ENCODE measurements around the gene RTEL1. TPM values are rescaled to one million over a fixed set of nuclear protein-coding genes. Genes with fewer than 3 reads are reported as not detected.

RTEL1 gene
- total RNA-seq, 1 experiment from 2014 or later = 6.4 TPM

- H4K20me1 ChIP-seq (ENCODE audit: insufficient read depth, low read depth, low read length) = peaks cover 20% of the 10 kb centered on the region
- peak overlapping the region; percentile 5 for H3K4me2 ChIP-seq (ENCODE audit: low read depth, low read length, poor library complexity, severe bottlenecking)
- H3K9me3 ChIP-seq (ENCODE audit: low read length) = no peaks in the 10 kb centered on the region
- no peaks in the 10 kb centered on the region for H3K9me2 ChIP-seq (replicated peaks; ENCODE audit: insufficient read depth, low read length)
- H3K27me3 ChIP-seq (ENCODE audit: low read length) = no peaks in the 10 kb centered on the region
- no peak overlapping the region for H3K4me3 ChIP-seq (ENCODE audit: low read length)
- peak; percentile 64 for DNase-seq
- no peak overlapping the region for H3K27ac ChIP-seq (ENCODE audit: low read length)
- H3K79me2 ChIP-seq (ENCODE audit: low read length) = no peaks in the 10 kb centered on the region
- peaks cover 26% of the 10 kb centered on the region for H3K4me1 ChIP-seq (ENCODE audit: low read length)
- H3K9ac ChIP-seq (ENCODE audit: low read length) = no peak overlapping the region
- no peaks in the 10 kb centered on the region; the same call in 1 of the 2 replicates for H3K36me3 ChIP-seq (ENCODE audit: insufficient read depth, low read length)
- no peak overlapping the region for H2AFZ ChIP-seq (ENCODE audit: low read length)
Measured at GRCh38 chr20:63736893-63737694, 79.0 kb downstream of the RTEL1 start.

GRCh38 chr20:63737695-63737944, 79.5 kb downstream of the RTEL1 start:
- H3K27ac ChIP-seq (ENCODE audit: low read length) = no peak overlapping the region
- H4K20me1 ChIP-seq (ENCODE audit: insufficient read depth, low read depth, low read length) = peaks cover 20% of the 10 kb centered on the region
- H3K9me3 ChIP-seq (ENCODE audit: low read length) = no peaks in the 10 kb centered on the region
- H2AFZ ChIP-seq (ENCODE audit: low read length) = no peak overlapping the region
- DNase-seq = no peak
- no peak overlapping the region for H3K9ac ChIP-seq (ENCODE audit: low read length)
- no peak overlapping the region for H3K4me3 ChIP-seq (ENCODE audit: low read length)
- H3K4me2 ChIP-seq (ENCODE audit: low read depth, low read length, poor library complexity, severe bottlenecking) = no peak overlapping the region
- no peaks in the 10 kb centered on the region; the same call in 1 of the 2 replicates for H3K36me3 ChIP-seq (ENCODE audit: insufficient read depth, low read length)
- H3K79me2 ChIP-seq (ENCODE audit: low read length) = no peaks in the 10 kb centered on the region
- H3K27me3 ChIP-seq (ENCODE audit: low read length) = no peaks in the 10 kb centered on the region
- H3K4me1 ChIP-seq (ENCODE audit: low read length) = peaks cover 26% of the 10 kb centered on the region
- H3K9me2 ChIP-seq (replicated peaks; ENCODE audit: insufficient read depth, low read length) = no peaks in the 10 kb centered on the region

GRCh38 chr20:63737945-63738686, 80.0 kb downstream of the RTEL1 start:
- Histone ChIP-seq H3K9me2 (replicated peaks; ENCODE audit: insufficient read depth, low read length) (no peaks in the 10 kb centered on the region), H3K27me3 (ENCODE audit: low read length) (no peaks in the 10 kb centered on the region), H4K20me1 (ENCODE audit: insufficient read depth, low read depth, low read length) (peaks cover 20% of the 10 kb centered on the region), H3K79me2 (ENCODE audit: low read length) (no peaks in the 10 kb centered on the region), H3K4me2 (ENCODE audit: low read depth, low read length, poor library complexity, severe bottlenecking) (no peak overlapping the region), H3K27ac (ENCODE audit: low read length) (no peak overlapping the region), H3K36me3 (ENCODE audit: insufficient read depth, low read length) (no peaks in the 10 kb centered on the region; the same call in 1 of the 2 replicates), H3K4me1 (ENCODE audit: low read length) (peaks cover 26% of the 10 kb centered on the region), H2AFZ (ENCODE audit: low read length) (no peak overlapping the region), H3K4me3 (ENCODE audit: low read length) (no peak overlapping the region), H3K9ac (ENCODE audit: low read length) (no peak overlapping the region), H3K9me3 (ENCODE audit: low read length) (no peaks in the 10 kb centered on the region)
- no peak for DNase-seq

- Histone ChIP-seq H3K4me2 (ENCODE audit: low read depth, low read length, poor library complexity, severe bottlenecking) (no peak overlapping the region), H4K20me1 (ENCODE audit: insufficient read depth, low read depth, low read length) (peaks cover 20% of the 10 kb centered on the region), H3K27ac (ENCODE audit: low read length) (no peak overlapping the region), H3K9me3 (ENCODE audit: low read length) (no peaks in the 10 kb centered on the region), H3K4me1 (ENCODE audit: low read length) (peaks cover 26% of the 10 kb centered on the region), H3K9me2 (replicated peaks; ENCODE audit: insufficient read depth, low read length) (no peaks in the 10 kb centered on the region), H3K9ac (ENCODE audit: low read length) (no peak overlapping the region), H3K36me3 (ENCODE audit: insufficient read depth, low read length) (no peaks in the 10 kb centered on the region; the same call in 1 of the 2 replicates), H3K27me3 (ENCODE audit: low read length) (no peaks in the 10 kb centered on the region), H3K4me3 (ENCODE audit: low read length) (no peak overlapping the region), H2AFZ (ENCODE audit: low read length) (no peak overlapping the region), H3K79me2 (ENCODE audit: low read length) (no peaks in the 10 kb centered on the region)
- no peak for DNase-seq
Measured at GRCh38 chr20:63738687-63739129, 80.6 kb downstream of the RTEL1 start.

- Histone ChIP-seq H3K9me3 (ENCODE audit: low read length) (no peaks in the 10 kb centered on the region), H3K4me3 (ENCODE audit: low read length) (peak within 1 kb of the TSS; percentile 65), H3K4me1 (ENCODE audit: low read length) (peaks cover 26% of the 10 kb centered on the region), H4K20me1 (ENCODE audit: insufficient read depth, low read depth, low read length) (peaks cover 18% of the 10 kb centered on the region), H3K36me3 (ENCODE audit: insufficient read depth, low read length) (no peaks in the 10 kb centered on the region; the same call in 1 of the 2 replicates), H3K9me2 (replicated peaks; ENCODE audit: insufficient read depth, low read length) (no peaks in the 10 kb centered on the region), H2AFZ (ENCODE audit: low read length) (no peak within 1 kb of the TSS), H3K9ac (ENCODE audit: low read length) (peak within 1 kb of the TSS; percentile 70), H3K79me2 (ENCODE audit: low read length) (no peaks in the 10 kb centered on the region), H3K4me2 (ENCODE audit: low read depth, low read length, poor library complexity, severe bottlenecking) (peak within 1 kb of the TSS; percentile 77), H3K27me3 (ENCODE audit: low read length) (no peaks in the 10 kb centered on the region), H3K27ac (ENCODE audit: low read length) (no peak within 1 kb of the TSS)
- peak; percentile 89 for DNase-seq
Measured at GRCh38 chr20:63739130-63740069, 81.3 kb downstream of the RTEL1 start, which contains the start of gene SLC2A4RG. TSS of gene SLC2A4RG (plus strand) at chr20:63739776. CDS start at chr20:63739913, 137 bp downstream.

GRCh38 chr20:63740070-63740626, 82.0 kb downstream of the RTEL1 start:
- H3K4me1 ChIP-seq (ENCODE audit: low read length) = peaks cover 26% of the 10 kb centered on the region
- no peaks in the 10 kb centered on the region for H3K9me2 ChIP-seq (replicated peaks; ENCODE audit: insufficient read depth, low read length)
- peak overlapping the region; percentile 65 for H3K4me3 ChIP-seq (ENCODE audit: low read length)
- peak overlapping the region; percentile 70 for H3K9ac ChIP-seq (ENCODE audit: low read length)
- H3K9me3 ChIP-seq (ENCODE audit: low read length) = no peaks in the 10 kb centered on the region
- DNase-seq = peak; percentile 59
- no peaks in the 10 kb centered on the region for H3K27me3 ChIP-seq (ENCODE audit: low read length)
- no peaks in the 10 kb centered on the region for H3K79me2 ChIP-seq (ENCODE audit: low read length)
- H3K27ac ChIP-seq (ENCODE audit: low read length) = no peak overlapping the region
- no peaks in the 10 kb centered on the region; the same call in 1 of the 2 replicates for H3K36me3 ChIP-seq (ENCODE audit: insufficient read depth, low read length)
- no peak overlapping the region for H2AFZ ChIP-seq (ENCODE audit: low read length)
- peaks cover 16% of the 10 kb centered on the region for H4K20me1 ChIP-seq (ENCODE audit: insufficient read depth, low read depth, low read length)
- H3K4me2 ChIP-seq (ENCODE audit: low read depth, low read length, poor library complexity, severe bottlenecking) = peak overlapping the region; percentile 77

GRCh38 chr20:63740627-63741353, 82.7 kb downstream of the RTEL1 start:
- peak; percentile 66 for DNase-seq
- H3K4me3 ChIP-seq (ENCODE audit: low read length) = peak overlapping the region; percentile 65
- H4K20me1 ChIP-seq (ENCODE audit: insufficient read depth, low read depth, low read length) = peaks cover 13% of the 10 kb centered on the region
- H3K9ac ChIP-seq (ENCODE audit: low read length) = peak overlapping the region; percentile 70
- H3K79me2 ChIP-seq (ENCODE audit: low read length) = no peaks in the 10 kb centered on the region
- H3K4me1 ChIP-seq (ENCODE audit: low read length) = peaks cover 26% of the 10 kb centered on the region
- no peaks in the 10 kb centered on the region; the same call in 1 of the 2 replicates for H3K36me3 ChIP-seq (ENCODE audit: insufficient read depth, low read length)
- no peak overlapping the region for H3K27ac ChIP-seq (ENCODE audit: low read length)
- H3K9me3 ChIP-seq (ENCODE audit: low read length) = no peaks in the 10 kb centered on the region
- H3K9me2 ChIP-seq (replicated peaks; ENCODE audit: insufficient read depth, low read length) = no peaks in the 10 kb centered on the region
- peak overlapping the region; percentile 77 for H3K4me2 ChIP-seq (ENCODE audit: low read depth, low read length, poor library complexity, severe bottlenecking)
- no peak overlapping the region for H2AFZ ChIP-seq (ENCODE audit: low read length)
- no peaks in the 10 kb centered on the region for H3K27me3 ChIP-seq (ENCODE audit: low read length)
